ENCODE results near the gene TOX3. TPM values are rescaled to one million over a fixed set of nuclear protein-coding genes. Genes with fewer than 3 reads are reported as not detected.

Gene TOX3
- polyA plus RNA-seq, 1 of the 3 experiments (the other 2 are of a cell fraction): not detected

- H3K9me3 ChIP-seq: no peaks in the 10 kb centered on the region
- no peak overlapping the region for H3K4me3 ChIP-seq (ENCODE audit: low read depth in 2 of 2, low read length in 1 of 2)
- no peak overlapping the region for H3K4me2 ChIP-seq
- no peaks in the 10 kb centered on the region for H3K79me2 ChIP-seq (ENCODE audit: insufficient read depth)
- H3K9ac ChIP-seq: no peak overlapping the region
- H3K27me3 ChIP-seq (ENCODE audit: insufficient read depth): no peaks in the 10 kb centered on the region
- H3K4me1 ChIP-seq (ENCODE audit: control insufficient read depth in 1 of 2, insufficient read depth in 2 of 2, low read depth in 1 of 2, low read length in 1 of 2): no peaks in the 10 kb centered on the region
- 64% methylated on average over 2 of the region's 2 CpGs for WGBS (ENCODE audit: low lambda C conversion rate)
- no peak overlapping the region for H2AFZ ChIP-seq (ENCODE audit: low read depth)
- H4K20me1 ChIP-seq (ENCODE audit: insufficient read depth): no peaks in the 10 kb centered on the region
- DNase-seq: no peak
- H3F3A ChIP-seq (replicated peaks; ENCODE audit: insufficient read depth): no peaks in the 10 kb centered on the region
- ChIA-PET POLR2A (no interaction called here), CTCF (no interaction called here)
- no peaks in the 10 kb centered on the region for H3K9me2 ChIP-seq
- no peak overlapping the region for H3K27ac ChIP-seq (ENCODE audit: low read depth in 2 of 2, low read length in 1 of 2)
- no peaks in the 10 kb centered on the region for H3K36me3 ChIP-seq (replicated peaks in 1 of 2; ENCODE audit: control insufficient read depth in 1 of 2, insufficient read depth in 2 of 2, low read length in 1 of 2)
- TF ChIP-seq SIN3A (IDR thresholded peaks at IDR 0.05; ENCODE audit: borderline replicate concordance, low read depth, low read length) (no peak), FOXM1 (IDR thresholded peaks at IDR 0.05; ENCODE audit: low read depth) (no peak)
These were observed 11.5 kb upstream of the TOX3 start for GRCh38 chr16:52558448-52558847.

GRCh38 chr16:52557236-52557635 is 10.3 kb upstream of the TOX3 start:
- H3K27ac ChIP-seq (ENCODE audit: low read depth in 2 of 2, low read length in 1 of 2): no peak overlapping the region
- TF ChIP-seq POLR2AphosphoS5 (IDR thresholded peaks at IDR 0.05; ENCODE audit: low read depth, low read length) (no peak), RCOR1 (IDR thresholded peaks at IDR 0.05; ENCODE audit: low read length) (no peak), RFX5 (IDR thresholded peaks at IDR 0.05; ENCODE audit: low read length) (no peak), ELF1 (IDR thresholded peaks at IDR 0.05) (no peak), PBX3 (IDR thresholded peaks at IDR 0.05) (no peak), FOXJ3 (CRISPR knock-in tag; IDR thresholded peaks at IDR 0.05) (no peak)
- DNase-seq: no peak
- no peaks in the 10 kb centered on the region for H3K9me3 ChIP-seq
- POLR2A ChIA-PET: no interaction called here
- H3K9me2 ChIP-seq: no peaks in the 10 kb centered on the region
- no peaks in the 10 kb centered on the region for H3K27me3 ChIP-seq (ENCODE audit: insufficient read depth)
- CTCF ChIA-PET: no interaction called here
- H3K4me3 ChIP-seq (ENCODE audit: low read depth in 2 of 2, low read length in 1 of 2): no peak overlapping the region
- no peak overlapping the region for H2AFZ ChIP-seq (ENCODE audit: low read depth)
- H3K4me1 ChIP-seq (ENCODE audit: control insufficient read depth in 1 of 2, insufficient read depth in 2 of 2, low read depth in 1 of 2, low read length in 1 of 2): no peaks in the 10 kb centered on the region
- 5% methylated on average over 6 of the region's 6 CpGs for WGBS (ENCODE audit: low lambda C conversion rate)
- H4K20me1 ChIP-seq (ENCODE audit: insufficient read depth): no peaks in the 10 kb centered on the region
- no peaks in the 10 kb centered on the region for H3K36me3 ChIP-seq (replicated peaks in 1 of 2; ENCODE audit: control insufficient read depth in 1 of 2, insufficient read depth in 2 of 2, low read length in 1 of 2)
- no peaks in the 10 kb centered on the region for H3K79me2 ChIP-seq (ENCODE audit: insufficient read depth)
- H3K9ac ChIP-seq: no peak overlapping the region
- H3F3A ChIP-seq (replicated peaks; ENCODE audit: insufficient read depth): no peaks in the 10 kb centered on the region
- no peak overlapping the region for H3K4me2 ChIP-seq

DNA sequence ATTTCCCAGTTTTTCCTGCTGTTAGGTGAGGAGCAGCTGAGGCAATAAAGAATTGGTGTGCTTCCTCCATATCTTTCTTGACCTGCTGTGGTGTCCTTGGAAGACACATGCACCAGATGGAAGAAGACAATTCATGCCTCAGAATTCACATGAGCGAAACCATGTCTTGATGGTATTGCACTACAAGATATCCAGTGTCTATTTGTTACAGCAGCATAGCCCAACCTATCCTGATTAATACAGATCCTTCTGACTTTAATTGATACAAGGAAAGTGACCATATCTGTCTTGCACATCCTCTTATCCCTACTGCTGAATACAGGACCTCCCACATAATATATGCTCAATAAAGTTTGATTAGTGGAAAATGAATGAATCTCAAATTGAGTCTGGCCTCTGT is 9.1 kb upstream of the TOX3 start:
- H3K27me3 ChIP-seq (ENCODE audit: insufficient read depth): no peaks in the 10 kb centered on the region
- no peaks in the 10 kb centered on the region for H3K9me2 ChIP-seq
- no peaks in the 10 kb centered on the region for H3K9me3 ChIP-seq
- no peaks in the 10 kb centered on the region for H3K79me2 ChIP-seq (ENCODE audit: insufficient read depth)
- TF ChIP-seq FOXM1 (IDR thresholded peaks at IDR 0.05; ENCODE audit: low read depth) (no peak), SMC3 (IDR thresholded peaks at IDR 0.05; ENCODE audit: low read depth, low read length) (no peak)
- no peaks in the 10 kb centered on the region for H3K36me3 ChIP-seq (replicated peaks in 1 of 2; ENCODE audit: control insufficient read depth in 1 of 2, insufficient read depth in 2 of 2, low read length in 1 of 2)
- H3K9ac ChIP-seq: no peak overlapping the region
- 0% methylated on average over 1 of the region's 1 CpG for WGBS (ENCODE audit: low lambda C conversion rate)
- no peak for DNase-seq
- ChIA-PET CTCF (no interaction called here), POLR2A (no interaction called here)
- no peak overlapping the region for H3K4me2 ChIP-seq
- H3K27ac ChIP-seq (ENCODE audit: low read depth in 2 of 2, low read length in 1 of 2): no peak overlapping the region
- no peaks in the 10 kb centered on the region for H3F3A ChIP-seq (replicated peaks; ENCODE audit: insufficient read depth)
- H3K4me1 ChIP-seq (ENCODE audit: control insufficient read depth in 1 of 2, insufficient read depth in 2 of 2, low read depth in 1 of 2, low read length in 1 of 2): no peaks in the 10 kb centered on the region
- H2AFZ ChIP-seq (ENCODE audit: low read depth): no peak overlapping the region
- H3K4me3 ChIP-seq (ENCODE audit: low read depth in 2 of 2, low read length in 1 of 2): no peak overlapping the region
- no peaks in the 10 kb centered on the region for H4K20me1 ChIP-seq (ENCODE audit: insufficient read depth)
